Renal cortical epithelial cell (primary cell): ENCODE data around the gene NRCAM. TPM values are rescaled to one million over a fixed set of nuclear protein-coding genes. Genes with fewer than 3 reads are reported as not detected.

Source experiments
- DNase-seq: peaks from one replicate; pipeline ENCODE4 v3.0.0-alpha.2; 2011; ENCODE audit warnings: low read depth
- total RNA-seq: library from RNA; depleted of rRNA; stranded (reverse); fragments of >200 nt; gene quantifications from 2 replicates; pipeline ENCODE4 v1.2.3, GENCODE V29; 2014

Gene NRCAM
- total RNA-seq, 1 donor from 2014 or later = 254 TPM

- peak; percentile 77 for DNase-seq
Observed at GRCh38 chr7:108310351-108310750, 145.9 kb downstream of the NRCAM start.

DNA sequence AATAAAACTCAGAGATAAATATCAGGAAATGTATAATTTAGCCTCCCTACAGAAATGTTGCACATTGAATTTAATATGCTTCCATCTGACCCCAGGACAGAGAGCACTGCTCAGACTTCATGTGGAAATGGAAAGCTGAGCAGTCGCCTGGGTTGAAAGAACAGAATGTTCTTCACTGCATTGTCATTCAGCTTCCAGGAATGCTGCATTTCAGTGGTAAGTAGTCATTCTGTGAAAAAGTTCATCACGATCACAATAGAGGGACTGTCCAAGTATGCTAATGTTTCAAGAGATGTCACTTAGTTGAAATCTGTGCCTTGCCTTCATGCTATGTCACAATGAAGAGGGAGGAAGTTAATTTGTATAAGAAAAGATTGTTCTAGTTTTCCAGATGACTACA, 147.3 kb downstream of the NRCAM start:
- DNase-seq = peak; percentile 96

- DNase-seq = peak; percentile 87
Observed at GRCh38 chr7:108308276-108308675, 148.0 kb downstream of the NRCAM start.

DNA sequence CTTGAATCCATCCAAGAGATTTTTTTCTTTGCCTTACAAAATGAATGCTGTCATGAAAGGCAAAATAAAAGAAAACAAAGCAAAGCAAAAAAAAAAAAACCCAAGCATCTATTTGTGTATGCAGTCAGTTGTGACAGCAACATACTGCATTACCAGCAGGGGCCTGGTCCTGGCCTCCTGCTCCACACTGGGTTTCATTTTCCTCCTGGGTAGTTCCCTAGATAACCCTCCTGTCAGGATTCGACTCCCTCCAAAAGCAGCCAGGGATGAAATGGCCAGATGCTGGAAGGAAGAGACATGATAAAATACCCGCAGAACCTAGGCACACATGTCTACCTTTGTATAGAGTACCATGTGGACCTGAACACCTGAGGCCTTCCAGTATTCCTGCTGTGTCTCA, 148.6 kb downstream of the NRCAM start:
- no peak for DNase-seq

DNA sequence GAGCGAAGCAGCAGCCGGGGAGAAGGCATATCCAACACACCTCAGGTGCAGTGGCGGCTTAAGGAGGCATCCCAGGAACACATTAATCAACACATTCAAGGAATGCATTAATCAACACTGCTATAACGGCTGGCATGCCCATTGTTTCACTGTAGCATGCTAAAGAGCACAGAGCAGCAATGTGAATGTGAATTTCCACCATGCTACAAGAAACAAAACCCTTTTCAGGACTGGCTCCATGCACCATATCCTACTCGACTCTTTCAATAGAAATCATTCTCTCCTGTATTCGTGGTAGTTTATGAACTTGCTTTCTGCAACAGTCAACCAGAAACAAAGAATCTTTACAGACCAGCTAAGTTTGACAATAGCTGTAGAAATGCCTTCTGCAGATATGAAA, 149.0 kb downstream of the NRCAM start:
- no peak for DNase-seq

DNA sequence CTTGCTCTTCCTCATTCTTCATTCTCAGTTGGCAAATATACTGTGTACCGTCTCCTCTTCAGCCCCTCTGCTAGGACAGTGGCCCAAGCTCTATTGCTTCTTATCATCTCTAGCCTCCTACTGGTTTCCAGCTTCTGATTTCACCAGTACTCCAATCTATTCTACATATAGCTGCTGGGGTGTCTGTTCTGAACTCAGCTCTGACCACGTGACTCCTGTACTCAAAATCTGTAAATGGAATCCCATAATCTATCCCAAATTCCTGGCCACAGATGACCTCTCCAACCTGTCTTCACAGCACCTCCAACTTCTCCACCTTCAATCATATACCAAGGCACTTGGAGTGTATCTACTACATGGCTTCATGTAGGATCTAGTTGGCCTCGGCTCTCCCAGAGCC, 152.9 kb downstream of the NRCAM start:
- DNase-seq = no peak

DNA sequence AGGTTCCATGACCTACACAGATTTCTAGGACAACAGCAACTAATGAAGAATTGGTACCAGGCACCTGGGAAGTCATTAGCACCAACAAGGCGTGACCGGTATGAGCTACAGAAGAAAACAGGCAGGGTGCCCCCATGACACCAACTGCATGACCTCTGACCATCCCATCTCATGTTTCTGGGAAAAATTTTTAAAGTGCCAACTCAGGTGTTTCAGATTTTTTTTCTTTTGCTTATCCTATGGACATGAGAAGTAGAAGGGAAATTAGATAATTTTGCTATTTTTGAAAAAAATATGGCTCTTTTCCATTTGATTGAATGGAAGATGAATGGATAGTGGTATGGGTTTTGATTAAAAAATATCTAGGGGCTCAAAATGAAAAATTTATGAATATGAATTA, 154.8 kb downstream of the NRCAM start:
- DNase-seq = no peak

GRCh38 chr7:108299251-108299973, 156.8 kb downstream of the NRCAM start:
- DNase-seq = peak; percentile 80

- DNase-seq = no peak
Observed at GRCh38 chr7:108296911-108297310, 159.3 kb downstream of the NRCAM start.

DNA sequence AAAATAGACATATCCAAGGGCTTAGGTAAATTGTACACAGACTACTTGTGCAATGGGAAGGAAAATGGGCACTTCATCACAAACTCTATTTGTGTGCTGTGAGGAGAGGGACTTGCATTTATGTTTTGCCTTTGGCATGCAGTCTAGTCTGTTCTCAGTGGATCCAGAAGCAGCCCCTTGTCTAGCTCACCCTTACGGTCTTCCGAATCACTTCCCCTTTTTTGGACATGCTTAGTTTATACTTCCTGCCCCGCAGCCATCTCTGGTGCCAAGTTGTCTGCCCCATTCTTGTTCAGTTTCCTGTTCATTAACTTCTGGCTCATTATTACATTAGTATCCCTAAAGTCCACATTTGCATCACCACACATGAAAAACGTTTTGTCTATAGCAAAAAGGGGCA, 161.6 kb downstream of the NRCAM start:
- no peak for DNase-seq

GRCh38 chr7:108293149-108293612, 163.1 kb downstream of the NRCAM start:
- no peak for DNase-seq

DNA sequence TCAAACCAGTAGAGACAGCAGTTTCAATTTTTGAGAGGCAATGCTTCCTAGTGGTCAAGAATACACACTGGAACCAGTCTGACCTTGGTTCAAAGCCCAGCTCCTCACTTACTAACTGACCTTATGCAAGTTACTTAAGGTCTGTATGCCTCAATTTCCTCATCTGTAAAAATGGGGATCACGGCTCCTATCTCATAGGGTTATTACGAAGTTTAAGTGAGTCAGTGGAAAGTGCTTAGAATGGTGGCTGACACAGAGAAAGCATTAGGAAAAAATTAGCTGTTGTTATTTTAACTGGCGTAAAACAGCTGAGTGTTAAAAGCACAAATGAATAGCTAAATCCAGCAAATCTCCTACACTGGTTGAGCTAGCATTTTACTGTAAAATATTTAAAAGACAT, 163.7 kb downstream of the NRCAM start:
- no peak for DNase-seq

- no peak for DNase-seq
Observed at GRCh38 chr7:108291791-108292440, 164.3 kb downstream of the NRCAM start.

DNA sequence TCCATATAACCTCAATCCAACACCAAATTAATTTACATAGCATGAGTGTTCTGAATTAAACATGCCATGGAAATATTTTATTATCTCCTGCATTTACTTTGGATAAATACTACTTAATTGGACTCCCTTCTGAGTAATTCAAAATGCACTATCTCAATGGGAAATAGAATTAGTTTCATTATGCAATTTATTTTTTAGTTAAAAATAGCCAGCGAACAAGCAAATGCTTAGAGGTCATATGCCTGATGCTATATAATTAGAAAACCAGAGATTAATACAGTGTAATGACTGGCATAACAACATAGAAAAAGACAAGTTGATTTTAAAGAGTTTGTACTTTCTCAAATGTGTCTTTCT, 165.1 kb downstream of the NRCAM start:
- no peak for DNase-seq

DNA sequence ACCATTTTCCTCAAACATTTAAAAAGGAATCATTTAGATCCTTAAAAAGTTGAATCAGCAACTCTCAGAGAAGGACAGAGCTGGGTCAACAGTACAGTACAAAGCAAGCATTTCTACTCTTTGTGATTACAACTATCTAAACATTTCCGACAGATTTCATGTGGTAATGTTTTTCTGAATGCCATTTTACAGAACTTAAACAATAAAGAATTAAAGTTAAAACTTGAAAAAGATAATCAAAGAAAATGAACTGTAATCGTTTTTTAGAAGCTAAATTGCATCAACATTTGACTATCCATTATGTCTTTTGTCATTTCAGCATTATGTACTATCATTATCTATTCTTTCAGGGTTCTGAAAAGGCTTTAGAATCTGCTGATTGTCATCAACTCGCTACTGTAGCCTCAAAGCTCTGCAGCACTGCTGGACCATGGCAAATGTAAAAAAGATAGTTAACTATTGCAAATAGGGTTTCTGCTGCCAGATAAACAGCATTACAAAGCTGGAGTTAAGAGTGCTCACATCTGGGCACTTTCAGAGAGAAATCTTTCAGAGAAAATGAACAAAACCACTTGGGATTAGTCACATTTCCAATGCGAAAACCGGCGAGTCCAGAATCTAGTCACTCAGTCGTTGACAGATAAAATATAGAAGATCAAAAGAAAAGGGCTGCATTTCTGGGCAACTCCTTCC, 165.6 kb downstream of the NRCAM start:
- peak; percentile 47 for DNase-seq

DNA sequence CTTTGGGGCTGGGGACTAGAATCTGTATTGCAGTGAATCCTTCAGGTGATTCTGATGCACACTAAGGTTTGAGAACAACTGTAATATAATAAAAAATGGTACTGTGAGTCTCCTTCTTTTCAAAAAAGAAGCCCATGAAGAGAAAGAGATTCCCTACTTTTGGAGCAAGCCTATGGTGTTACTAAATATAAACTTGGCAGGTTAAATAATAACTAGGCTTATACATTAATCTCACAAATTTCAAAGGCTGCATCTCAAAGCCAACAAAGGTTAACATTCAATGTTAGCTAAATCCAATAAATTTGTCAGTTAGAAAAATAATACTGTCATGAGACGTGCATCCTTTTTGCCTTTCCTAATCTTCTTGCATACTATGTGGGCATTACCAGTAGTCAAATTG, 166.4 kb downstream of the NRCAM start:
- no peak for DNase-seq

GRCh38 chr7:108287857-108288256, 168.4 kb downstream of the NRCAM start:
- DNase-seq = no peak

DNA sequence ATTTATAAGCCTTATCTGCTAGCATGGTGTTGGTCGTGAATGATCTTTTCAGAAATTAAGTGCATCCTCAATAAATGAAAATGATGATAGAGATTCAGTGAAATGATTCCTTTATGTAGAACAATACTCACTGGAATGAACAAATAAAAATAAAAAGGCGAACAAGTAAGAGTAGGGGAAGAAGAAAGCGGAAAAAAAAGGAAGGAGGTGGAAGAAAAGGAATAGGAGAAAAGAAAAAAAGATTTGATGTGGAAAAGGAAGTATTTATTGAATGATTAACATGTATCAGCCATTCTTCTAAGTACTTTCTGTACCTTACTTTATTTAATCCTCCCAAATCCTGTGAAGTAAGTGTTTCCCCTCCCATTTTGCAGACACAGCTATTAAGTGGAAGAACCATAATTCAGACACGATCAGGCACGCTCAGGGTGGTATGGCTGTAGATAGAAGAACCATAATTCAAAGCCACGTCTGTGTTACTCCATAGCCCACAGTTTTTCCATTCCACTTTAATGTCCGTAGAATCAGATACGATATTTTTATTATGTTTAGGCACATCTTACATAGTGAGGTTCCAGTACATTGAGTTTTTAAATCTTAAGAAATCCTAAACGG, 169.8 kb downstream of the NRCAM start:
- no peak for DNase-seq

DNA sequence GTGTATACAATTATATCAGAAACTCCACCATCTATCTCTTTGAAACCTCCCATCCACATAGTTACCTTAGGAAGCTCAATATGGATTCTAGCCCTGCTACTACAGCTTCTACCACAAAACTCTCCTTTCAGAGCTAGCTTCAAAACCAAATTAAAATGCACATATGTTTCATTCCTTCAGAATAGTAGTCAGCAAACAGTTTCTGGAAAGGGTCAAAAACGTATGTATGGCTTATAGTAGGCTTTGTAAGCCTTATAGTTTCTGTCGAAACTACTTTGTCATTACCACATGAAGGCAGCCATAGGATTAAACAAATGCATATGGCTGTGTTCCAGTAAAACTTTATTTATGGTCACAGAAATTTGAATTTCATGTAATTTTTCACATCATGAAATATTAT, 170.5 kb downstream of the NRCAM start:
- no peak for DNase-seq

DNA sequence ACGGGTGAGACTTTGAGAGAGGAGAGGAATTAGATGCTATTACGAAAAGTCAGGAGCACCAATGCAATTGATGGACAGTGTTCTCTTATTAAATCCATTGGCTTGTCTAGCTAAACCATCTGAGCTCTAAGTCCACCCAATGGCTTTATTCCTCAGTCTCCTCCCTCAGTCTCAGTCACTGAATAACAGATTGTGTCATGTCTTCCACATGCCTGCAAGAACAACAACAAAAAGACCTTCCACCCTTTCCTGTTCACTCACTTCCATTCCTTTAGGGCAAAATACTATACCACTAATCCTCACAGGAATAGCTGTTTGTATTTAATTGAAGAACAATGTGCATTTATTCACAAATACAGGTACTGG, 171.2 kb downstream of the NRCAM start:
- DNase-seq = peak; percentile 90

GRCh38 chr7:108284349-108285002, 171.8 kb downstream of the NRCAM start:
- peak; percentile 72 for DNase-seq

- DNase-seq = no peak
Observed at GRCh38 chr7:108283252-108283651, 173.0 kb downstream of the NRCAM start.
